Thymus (tissue), 11 donors: ENCODE results near the gene ALOX5. TPM values are rescaled to one million over a fixed set of nuclear protein-coding genes. Genes with fewer than 3 reads are reported as not detected.
"Not testable (repeated sequence)": the region's sequence is repeated elsewhere in the genome, so short reads cannot be mapped to it uniquely, and the experiment has no call there.

Experiments
- DNase-seq, 9 donors: peaks; one replicate each; pipeline ENCODE4 v3.0.0-alpha.2; 2013; ENCODE audit warnings: low spot score in 9 of 9, low read depth in 6 of 9, missing footprints in 1 of 9
- H3K27ac ChIP-seq, 2 donors: one replicate each; pipeline ENCODE4 v1.5.1; 2013; ENCODE audit warnings: control low read depth in 1 of 2, low read depth in 1 of 2, low read length in 1 of 2, mild to moderate bottlenecking in 1 of 2, moderate library complexity in 1 of 2
- H3K27me3 ChIP-seq, 2 donors: one replicate each; pipeline ENCODE4 v1.5.1; 2013; ENCODE audit warnings: low read length in 1 of 2; ENCODE audit not compliant: control insufficient read depth in 2 of 2, insufficient read depth in 1 of 2
- H3K36me3 ChIP-seq, 2 donors: one replicate each; pipeline ENCODE4 v1.5.1; 2013; ENCODE audit warnings: low read length in 1 of 2, mild to moderate bottlenecking in 1 of 2, moderate library complexity in 1 of 2; ENCODE audit not compliant: control insufficient read depth in 2 of 2, insufficient read depth in 2 of 2
- H3K4me1 ChIP-seq, 2 donors: one replicate each; pipeline ENCODE4 v1.5.1; 2013; ENCODE audit warnings: low read length in 2 of 2; ENCODE audit not compliant: control insufficient read depth in 2 of 2, insufficient read depth in 2 of 2
- H3K4me3 ChIP-seq, 2 donors: one replicate each; pipeline ENCODE4 v1.5.1; 2013; ENCODE audit warnings: low read length in 2 of 2, control low read depth in 1 of 2, mild to moderate bottlenecking in 1 of 2
- H3K9me3 ChIP-seq, 2 donors: one replicate each; pipeline ENCODE4 v1.5.1; 2013; ENCODE audit warnings: low read length in 1 of 2, mild to moderate bottlenecking in 1 of 2; ENCODE audit not compliant: control insufficient read depth in 2 of 2, insufficient read depth in 1 of 2
- WGBS: extraction: QIAGEN DNeasy Blood & Tissue Kit; methylation state at CpG from one replicate; pipeline ENCODE4 v1.1.7; 2013; 5-methylcytosine and 5-hydroxymethylcytosine counted together
- polyA plus RNA-seq: library from polyadenylated mRNA; stranded (reverse); fragments of 200-250 nt; gene quantifications from one replicate; pipeline ENCODE4 v1.2.3, GENCODE V29; 2013
- total RNA-seq: library from RNA; stranded (reverse); fragments of 120-200 nt; gene quantifications from one replicate; pipeline ENCODE4 v1.2.4, GENCODE V29; 2013
- donor health status: healthy.

ALOX5 gene
- total and polyA plus RNA-seq, 2 donors: 6.7 to 18.9 TPM

GRCh38 chr10:45471059-45471458 is 97.0 kb downstream of the ALOX5 start:
- Histone ChIP-seq H3K4me1 (peaks cover 10 to 18% of the 10 kb centered on the region in 2 donors), H3K4me3 (no peak overlapping the region), H3K27ac (no peak overlapping the region), H3K36me3 (no peaks in the 10 kb centered on the region), H3K27me3 (no peaks in the 10 kb centered on the region), H3K9me3 (peaks cover 0 to 7% of the 10 kb centered on the region in 2 donors)
- WGBS: 98% methylated on average over 2 of the region's 2 CpGs
- DNase-seq: no peak

GRCh38 chr10:45471531-45472310 is 97.7 kb downstream of the ALOX5 start:
- H3K27ac ChIP-seq: no peak overlapping the region
- peaks cover 0 to 12% of the 10 kb centered on the region in 2 donors for H3K9me3 ChIP-seq
- H3K27me3 ChIP-seq: no peaks in the 10 kb centered on the region
- no peak for DNase-seq
- peaks cover 10 to 18% of the 10 kb centered on the region in 2 donors for H3K4me1 ChIP-seq
- no peaks in the 10 kb centered on the region for H3K36me3 ChIP-seq
- WGBS: 95% methylated on average over 8 of the region's 8 CpGs
- no peak overlapping the region for H3K4me3 ChIP-seq

GRCh38 chr10:45473126-45473525 is 99.1 kb downstream of the ALOX5 start:
- Histone ChIP-seq H3K4me1 (peaks cover 10 to 17% of the 10 kb centered on the region in 2 donors), H3K9me3 (peaks cover 0 to 12% of the 10 kb centered on the region in 2 donors), H3K27me3 (no peaks in the 10 kb centered on the region), H3K36me3 (no peaks in the 10 kb centered on the region), H3K27ac (no peak overlapping the region), H3K4me3 (no peak overlapping the region)
- no peak for DNase-seq
- 98% methylated on average over 4 of the region's 4 CpGs for WGBS

- H3K36me3 ChIP-seq: no peaks in the 10 kb centered on the region
- no peak overlapping the region for H3K27ac ChIP-seq
- no peaks in the 10 kb centered on the region for H3K4me1 ChIP-seq
- peaks cover 0 to 12% of the 10 kb centered on the region in 2 donors for H3K9me3 ChIP-seq
- 93% methylated on average over 1 of the region's 1 CpG for WGBS
- no peak overlapping the region for H3K4me3 ChIP-seq
- H3K27me3 ChIP-seq: no peaks in the 10 kb centered on the region
- no peak for DNase-seq
These were observed 102.5 kb downstream of the ALOX5 start for GRCh38 chr10:45476559-45476958.

GRCh38 chr10:45480294-45480693 is 106.3 kb downstream of the ALOX5 start:
- Histone ChIP-seq H3K9me3 (peaks cover 0 to 9% of the 10 kb centered on the region in 2 donors), H3K36me3 (peaks cover 2 to 3% of the 10 kb centered on the region in 2 donors), H3K4me3 (no peak overlapping the region), H3K27me3 (no peaks in the 10 kb centered on the region), H3K4me1 (no peaks in the 10 kb centered on the region), H3K27ac (no peak overlapping the region)
- 96% methylated on average over 2 of the region's 2 CpGs for WGBS
- no peak for DNase-seq

GRCh38 chr10:45481100-45481499 is 107.1 kb downstream of the ALOX5 start:
- over 99% methylated on average over 4 of the region's 4 CpGs for WGBS
- not testable (repeated sequence) for H3K27ac ChIP-seq, H3K36me3 ChIP-seq, H3K27me3 ChIP-seq, H3K4me1 ChIP-seq, H3K9me3 ChIP-seq, DNase-seq, H3K4me3 ChIP-seq

GRCh38 chr10:45483002-45483401 is 109.0 kb downstream of the ALOX5 start:
- Histone ChIP-seq H3K4me3 (no peak overlapping the region), H3K9me3 (no peaks in the 10 kb centered on the region), H3K4me1 (no peaks in the 10 kb centered on the region), H3K27me3 (no peaks in the 10 kb centered on the region), H3K36me3 (peaks cover 2 to 8% of the 10 kb centered on the region in 2 donors), H3K27ac (no peak overlapping the region)
- no peak for DNase-seq
- 97% methylated on average over 3 of the region's 3 CpGs for WGBS

GRCh38 chr10:45487735-45488134 is 113.7 kb downstream of the ALOX5 start:
- 98% methylated on average over 2 of the region's 2 CpGs for WGBS
- no peak overlapping the region for H3K27ac ChIP-seq
- H3K36me3 ChIP-seq: peaks cover 2 to 10% of the 10 kb centered on the region in 2 donors
- H3K27me3 ChIP-seq: no peaks in the 10 kb centered on the region
- DNase-seq: no peak
- H3K9me3 ChIP-seq: no peaks in the 10 kb centered on the region
- H3K4me3 ChIP-seq: no peak overlapping the region
- H3K4me1 ChIP-seq: no peaks in the 10 kb centered on the region

GRCh38 chr10:45488365-45488764 is 114.3 kb downstream of the ALOX5 start:
- Histone ChIP-seq H3K36me3 (peaks cover 2 to 10% of the 10 kb centered on the region in 2 donors), H3K4me1 (no peaks in the 10 kb centered on the region), H3K4me3 (no peak overlapping the region), H3K9me3 (no peaks in the 10 kb centered on the region), H3K27ac (no peak overlapping the region), H3K27me3 (no peaks in the 10 kb centered on the region)
- 98% methylated on average over 10 of the region's 10 CpGs for WGBS
- DNase-seq: no peak
